ENCODE measurements around the gene BTBD16. TPM values are rescaled to one million over a fixed set of nuclear protein-coding genes. Genes with fewer than 3 reads are reported as not detected.

Gene BTBD16
- total and polyA plus RNA-seq, 2 of the 13 experiments (the other 11 are each of a cell fraction or from before 2014, with no cell fraction given) = 5.0 to 11.9 TPM

DNA sequence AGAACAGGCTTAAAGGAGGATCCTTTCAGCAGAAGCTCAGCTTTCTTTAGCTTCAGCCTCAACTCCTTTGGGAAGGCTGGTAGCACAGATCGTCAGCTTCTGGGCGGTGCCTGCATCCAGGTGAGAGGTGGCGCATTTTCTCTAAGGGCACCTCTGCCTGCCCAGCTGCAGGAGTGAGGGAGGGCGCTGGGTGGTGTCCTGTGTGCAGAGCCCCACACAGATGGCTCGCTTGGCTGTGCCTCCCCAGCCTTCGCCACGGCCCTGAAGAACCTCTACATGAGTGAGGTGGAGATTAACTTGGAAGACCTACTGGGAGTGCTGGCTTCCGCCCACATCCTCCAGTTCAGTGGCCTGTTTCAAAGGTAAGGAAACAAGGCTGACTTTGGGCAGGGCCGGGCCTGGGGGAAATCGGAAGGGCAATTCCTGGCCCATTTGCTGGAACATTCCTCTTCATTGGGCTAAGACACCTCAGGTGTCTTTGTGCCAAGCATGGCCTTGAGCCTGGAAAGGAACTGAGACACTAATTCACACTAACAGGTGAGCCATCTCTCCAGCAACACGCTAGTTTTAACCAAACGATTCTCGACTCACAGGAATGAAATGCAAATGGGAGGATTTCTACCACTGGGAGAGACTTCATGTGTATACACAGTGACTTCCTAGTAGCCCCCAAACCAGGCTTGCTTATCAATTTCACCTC lies 19.9 kb downstream of the BTBD16 start:
- TF ChIP-seq, protein P1, sequence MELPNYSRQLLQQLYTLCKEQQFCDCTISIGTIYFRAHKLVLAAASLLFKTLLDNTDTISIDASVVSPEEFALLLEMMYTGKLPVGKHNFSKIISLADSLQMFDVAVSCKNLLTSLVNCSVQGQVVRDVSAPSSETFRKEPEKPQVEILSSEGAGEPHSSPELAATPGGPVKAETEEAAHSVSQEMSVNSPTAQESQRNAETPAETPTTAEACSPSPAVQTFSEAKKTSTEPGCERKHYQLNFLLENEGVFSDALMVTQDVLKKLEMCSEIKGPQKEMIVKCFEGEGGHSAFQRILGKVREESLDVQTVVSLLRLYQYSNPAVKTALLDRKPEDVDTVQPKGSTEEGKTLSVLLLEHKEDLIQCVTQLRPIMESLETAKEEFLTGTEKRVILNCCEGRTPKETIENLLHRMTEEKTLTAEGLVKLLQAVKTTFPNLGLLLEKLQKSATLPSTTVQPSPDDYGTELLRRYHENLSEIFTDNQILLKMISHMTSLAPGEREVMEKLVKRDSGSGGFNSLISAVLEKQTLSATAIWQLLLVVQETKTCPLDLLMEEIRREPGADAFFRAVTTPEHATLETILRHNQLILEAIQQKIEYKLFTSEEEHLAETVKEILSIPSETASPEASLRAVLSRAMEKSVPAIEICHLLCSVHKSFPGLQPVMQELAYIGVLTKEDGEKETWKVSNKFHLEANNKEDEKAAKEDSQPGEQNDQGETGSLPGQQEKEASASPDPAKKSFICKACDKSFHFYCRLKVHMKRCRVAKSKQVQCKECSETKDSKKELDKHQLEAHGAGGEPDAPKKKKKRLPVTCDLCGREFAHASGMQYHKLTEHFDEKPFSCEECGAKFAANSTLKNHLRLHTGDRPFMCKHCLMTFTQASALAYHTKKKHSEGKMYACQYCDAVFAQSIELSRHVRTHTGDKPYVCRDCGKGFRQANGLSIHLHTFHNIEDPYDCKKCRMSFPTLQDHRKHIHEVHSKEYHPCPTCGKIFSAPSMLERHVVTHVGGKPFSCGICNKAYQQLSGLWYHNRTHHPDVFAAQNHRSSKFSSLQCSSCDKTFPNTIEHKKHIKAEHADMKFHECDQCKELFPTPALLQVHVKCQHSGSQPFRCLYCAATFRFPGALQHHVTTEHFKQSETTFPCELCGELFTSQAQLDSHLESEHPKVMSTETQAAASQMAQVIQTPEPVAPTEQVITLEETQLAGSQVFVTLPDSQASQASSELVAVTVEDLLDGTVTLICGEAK (IDR thresholded peaks at IDR 0.05) = no peak
- TF ChIP-seq, protein P1 (CRISPR knock-in tag; IDR thresholded peaks at IDR 0.05) = no peak
- TF ChIP-seq ZSCAN29 (CRISPR knock-in tag; conservative IDR thresholded peaks at IDR 0.05) (no peak), ZNF333 (CRISPR knock-in tag; IDR thresholded peaks at IDR 0.05; ENCODE audit: borderline replicate concordance) (no peak), EHMT2 (IDR thresholded peaks at IDR 0.05; ENCODE audit: borderline replicate concordance, low read depth, low read length) (no peak), ERF (CRISPR knock-in tag; IDR thresholded peaks at IDR 0.05) (no peak), CREB1 (IDR thresholded peaks at IDR 0.05) (no peak), CREB1 (CRISPR knock-in tag; IDR thresholded peaks at IDR 0.05) (no peak), ATF7-NPFF (CRISPR knock-in tag; IDR thresholded peaks at IDR 0.05; ENCODE audit: low read depth) (no peak), DPF2 (CRISPR knock-in tag; IDR thresholded peaks at IDR 0.05; ENCODE audit: borderline replicate concordance, low read depth) (no peak), ZNF33B (CRISPR knock-in tag; IDR thresholded peaks at IDR 0.05) (no peak), ASH2L (IDR thresholded peaks at IDR 0.05; ENCODE audit: insufficient read length, low read depth, low read length) (no peak), EZH2 (conservative IDR thresholded peaks at IDR 0.05; ENCODE audit: low read depth, low read length) (no peak), MIER3 (CRISPR knock-in tag; IDR thresholded peaks at IDR 0.05; ENCODE audit: borderline replicate concordance) (no peak), JARID2 (CRISPR knock-in tag; IDR thresholded peaks at IDR 0.05; ENCODE audit: insufficient replicate concordance) (no peak), MED1 (CRISPR knock-in tag; IDR thresholded peaks at IDR 0.05) (no peak)
- TF ChIP-seq, protein P2, sequence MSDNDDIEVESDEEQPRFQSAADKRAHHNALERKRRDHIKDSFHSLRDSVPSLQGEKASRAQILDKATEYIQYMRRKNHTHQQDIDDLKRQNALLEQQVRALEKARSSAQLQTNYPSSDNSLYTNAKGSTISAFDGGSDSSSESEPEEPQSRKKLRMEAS (IDR thresholded peaks at IDR 0.05) = no peak
- ChIA-PET CTCF (ENCODE audit: low intra/inter-chr PET ratio, low total read pairs) (no interaction called here), POLR2A (no interaction called here)
- in situ Hi-C loops (cut with HindIII; ENCODE audit: extremely low pct_ligation_motif_present, low pct_unique_long_range_greater_than_20kb) (loop anchor here (10.0 kb wide), 1 partner anchor 414 kb away; no protein-coding TSS in a partner anchor), intact Hi-C loops (cut with micrococcal nuclease; ENCODE audit: unreplicated experiment) (no loop called here)
- Histone ChIP-seq H3K27me3 (ENCODE audit: control insufficient read depth in 1 of 2, insufficient read depth in 2 of 2, low read length in 2 of 2) (peaks cover 3 to 47% of the 10 kb centered on the region in 2 experiments; a peak in 4 of 5 replicates), H3K4me1 (ENCODE audit: insufficient read depth, low read length) (peaks cover 27% of the 10 kb centered on the region), H2AFZ (ENCODE audit: low read length) (no peak overlapping the region), H4K20me1 (ENCODE audit: insufficient read depth, low read length) (no peaks in the 10 kb centered on the region), H3K36me3 (replicated peaks in 1 of 2; ENCODE audit: control insufficient read depth in 1 of 2, insufficient read depth in 2 of 2, low read length in 2 of 2) (no peaks in the 10 kb centered on the region), H3K27ac (ENCODE audit: extremely low read length, insufficient read depth, low read length) (no peak overlapping the region), H3K4me2 (ENCODE audit: low read depth, low read length) (no peak overlapping the region), H3K9ac (ENCODE audit: insufficient read depth, low read depth, low read length) (no peak overlapping the region), H3K4me3 (replicated peaks in 1 of 3; ENCODE audit: insufficient read depth in 1 of 3, low read depth in 2 of 3, low read length in 3 of 3) (no peak overlapping the region), H3K9me3 (ENCODE audit: low read length) (no peaks in the 10 kb centered on the region), H3K79me2 (ENCODE audit: insufficient read depth, low read length) (no peaks in the 10 kb centered on the region)
- ATAC-seq (no peak), DNase-seq (ENCODE audit: low spot score) (no peak), FAIRE-seq (no peak)
- WGBS (ENCODE audit: low lambda C conversion rate) = 65% methylated on average over 9 of the region's 13 CpGs
- no TSS peak for BruUV-seq (replicated peaks)

Measured in HepG2 (cell line).